Measurements from ENCODE around the gene MORC3.
"Not testable (repeated sequence)": the region's sequence is repeated elsewhere in the genome, so short reads cannot be mapped to it uniquely, and the experiment has no call there.

The MORC3 gene, protein sequence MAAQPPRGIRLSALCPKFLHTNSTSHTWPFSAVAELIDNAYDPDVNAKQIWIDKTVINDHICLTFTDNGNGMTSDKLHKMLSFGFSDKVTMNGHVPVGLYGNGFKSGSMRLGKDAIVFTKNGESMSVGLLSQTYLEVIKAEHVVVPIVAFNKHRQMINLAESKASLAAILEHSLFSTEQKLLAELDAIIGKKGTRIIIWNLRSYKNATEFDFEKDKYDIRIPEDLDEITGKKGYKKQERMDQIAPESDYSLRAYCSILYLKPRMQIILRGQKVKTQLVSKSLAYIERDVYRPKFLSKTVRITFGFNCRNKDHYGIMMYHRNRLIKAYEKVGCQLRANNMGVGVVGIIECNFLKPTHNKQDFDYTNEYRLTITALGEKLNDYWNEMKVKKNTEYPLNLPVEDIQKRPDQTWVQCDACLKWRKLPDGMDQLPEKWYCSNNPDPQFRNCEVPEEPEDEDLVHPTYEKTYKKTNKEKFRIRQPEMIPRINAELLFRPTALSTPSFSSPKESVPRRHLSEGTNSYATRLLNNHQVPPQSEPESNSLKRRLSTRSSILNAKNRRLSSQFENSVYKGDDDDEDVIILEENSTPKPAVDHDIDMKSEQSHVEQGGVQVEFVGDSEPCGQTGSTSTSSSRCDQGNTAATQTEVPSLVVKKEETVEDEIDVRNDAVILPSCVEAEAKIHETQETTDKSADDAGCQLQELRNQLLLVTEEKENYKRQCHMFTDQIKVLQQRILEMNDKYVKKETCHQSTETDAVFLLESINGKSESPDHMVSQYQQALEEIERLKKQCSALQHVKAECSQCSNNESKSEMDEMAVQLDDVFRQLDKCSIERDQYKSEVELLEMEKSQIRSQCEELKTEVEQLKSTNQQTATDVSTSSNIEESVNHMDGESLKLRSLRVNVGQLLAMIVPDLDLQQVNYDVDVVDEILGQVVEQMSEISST

DNA sequence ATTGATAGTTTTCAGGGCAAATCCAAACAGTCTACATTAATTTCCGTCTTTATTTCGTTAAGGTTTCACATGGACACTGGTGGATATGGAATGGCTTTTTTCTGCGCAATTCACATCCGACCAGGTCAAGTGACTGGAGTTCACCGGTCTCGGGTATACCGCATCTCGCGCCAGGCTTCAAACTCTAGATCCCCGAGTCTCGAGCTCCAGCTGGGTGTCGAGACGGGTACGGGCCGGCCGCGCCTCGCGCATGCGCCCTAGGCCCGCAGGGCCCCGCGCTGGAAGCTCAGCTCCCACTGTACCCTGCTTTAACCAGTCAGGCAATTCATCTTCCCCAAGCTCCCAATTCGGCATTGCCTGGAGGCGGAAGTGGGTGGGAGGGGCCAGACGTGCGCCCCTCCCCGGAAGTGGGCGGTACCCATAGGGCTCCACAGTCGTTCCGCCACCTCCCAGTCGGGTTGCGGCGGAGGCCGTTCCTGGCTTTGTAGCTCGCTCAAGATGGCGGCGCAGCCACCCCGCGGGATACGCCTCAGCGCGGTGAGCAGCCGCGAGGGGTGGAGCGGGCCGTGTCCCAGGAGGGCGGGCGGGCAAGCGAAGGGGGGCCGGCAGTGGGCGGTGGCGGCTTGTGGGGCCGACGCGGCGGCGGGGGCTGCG is at the start of gene MORC3:
Gene MORC3, plus strand, starts transcription at position 431 of the 654 bp plus-strand sequence. Its CDS starts 68 bp downstream, at position 499.
- peak; percentile 96 for DNase-seq (ENCODE audit: low spot score)

DNA sequence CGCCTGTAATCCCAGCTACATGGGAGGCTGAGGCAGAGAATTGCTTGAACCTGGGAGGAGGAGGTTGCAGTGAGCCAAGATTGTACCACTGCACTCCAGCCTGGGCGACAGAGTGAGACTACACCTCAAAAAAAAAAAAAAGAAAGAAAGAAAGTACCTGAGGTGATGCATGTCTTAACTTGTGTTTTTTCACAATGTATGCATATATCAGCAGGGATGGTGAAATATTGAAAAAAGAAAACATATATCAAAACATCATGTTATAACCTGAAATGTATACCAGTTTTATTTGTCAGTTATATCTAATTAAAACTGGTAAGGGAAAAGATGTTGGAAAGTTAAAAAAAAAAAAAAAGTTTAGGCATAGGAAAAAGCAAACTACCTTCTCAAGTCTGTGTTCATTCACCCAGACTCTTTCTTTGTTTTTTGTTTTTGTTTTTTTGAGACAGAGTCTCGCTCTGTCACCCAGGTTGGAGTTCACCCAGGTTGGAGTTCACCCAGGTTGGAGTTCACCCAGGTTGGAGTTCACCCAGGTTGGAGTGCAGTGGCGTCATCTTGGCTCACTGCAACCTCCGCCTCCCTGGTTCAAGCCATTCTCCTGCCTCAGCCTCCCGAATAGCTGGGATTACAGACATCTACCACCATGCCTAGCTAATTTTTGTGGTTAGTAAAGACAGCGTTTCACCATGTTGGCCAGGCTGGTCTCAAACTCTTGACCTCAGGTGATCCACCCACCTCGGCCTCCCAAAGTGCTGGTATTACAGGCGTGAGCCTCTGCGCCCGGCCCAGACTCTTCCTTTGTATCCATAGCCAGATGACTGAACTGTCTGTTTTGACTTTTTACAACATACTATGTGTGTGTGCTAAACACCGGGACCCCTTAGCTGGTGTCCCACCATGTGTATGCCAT is 49.0 kb upstream of the MORC3 start:
- not testable (repeated sequence) for DNase-seq (ENCODE audit: low spot score)

DNA sequence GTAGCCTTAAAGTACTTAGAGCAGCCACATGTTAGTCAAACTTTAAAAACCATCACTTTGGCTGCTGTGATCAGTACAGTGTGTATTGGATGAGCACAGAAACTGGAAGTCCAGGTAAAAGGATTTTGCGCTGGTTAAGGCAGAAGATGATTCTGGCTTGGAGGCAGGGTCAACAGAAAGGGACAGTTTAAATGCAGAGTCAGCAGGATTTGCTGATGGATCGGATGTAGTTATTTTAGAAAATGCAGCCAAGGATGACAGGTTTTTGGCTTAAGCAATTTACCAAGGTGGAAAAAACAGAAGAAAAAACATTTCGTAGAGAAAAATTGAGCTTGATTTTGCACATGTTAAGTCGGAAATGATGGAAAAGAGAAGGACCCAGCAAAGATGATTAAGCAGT is 45.9 kb upstream of the MORC3 start:
- no peak for DNase-seq (ENCODE audit: low spot score)

DNA sequence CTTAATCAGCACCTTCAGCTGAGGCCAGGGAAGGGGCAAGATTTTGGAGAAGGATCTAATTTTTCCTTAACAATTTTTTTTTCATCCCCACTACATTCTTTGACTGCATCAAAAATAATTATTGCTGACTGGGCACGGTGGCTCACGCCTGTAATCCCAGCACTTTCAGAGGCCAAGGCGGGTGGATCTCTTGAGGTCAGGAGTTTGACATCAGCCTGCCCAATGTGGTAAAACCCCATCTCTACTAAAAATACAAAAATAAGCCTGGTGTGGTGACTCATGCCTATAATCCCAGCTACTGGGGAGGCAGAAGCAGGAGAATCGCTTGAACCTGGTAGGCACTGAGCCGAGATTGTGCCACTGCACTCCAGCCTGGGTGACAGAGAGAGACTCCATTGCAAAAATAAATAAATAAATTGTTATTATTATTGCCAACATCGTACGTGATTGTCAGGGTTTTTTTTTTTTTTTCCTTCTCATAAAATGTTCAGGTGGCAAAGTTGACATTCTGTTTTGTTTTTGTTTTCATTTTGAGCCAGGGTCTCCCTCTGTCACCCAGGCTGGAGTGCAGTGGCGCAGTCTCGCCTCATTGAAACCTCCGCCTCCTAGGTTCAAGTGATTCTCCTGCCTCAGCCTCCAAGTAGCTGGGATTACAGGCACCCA is 37.3 kb upstream of the MORC3 start:
- no peak for DNase-seq (ENCODE audit: low spot score)

DNA sequence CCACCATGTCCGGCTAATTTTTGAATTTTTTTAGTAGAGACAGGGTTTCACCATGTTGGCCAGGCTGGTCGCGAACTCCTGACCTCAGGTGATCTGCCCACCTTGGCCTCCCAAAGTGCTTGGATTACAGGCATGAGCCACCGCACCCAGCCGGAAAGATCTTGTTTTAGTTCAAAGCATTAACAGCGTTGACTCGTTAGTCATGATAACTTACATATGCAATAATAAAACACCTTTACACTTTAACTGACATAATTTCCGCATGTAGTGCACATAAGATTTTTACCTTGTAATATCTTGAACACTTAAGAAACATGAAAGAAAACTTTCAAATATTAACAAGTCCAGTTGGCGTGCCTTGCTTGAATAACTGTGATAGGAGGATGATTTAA is 36.8 kb upstream of the MORC3 start:
- not testable (repeated sequence) for DNase-seq (ENCODE audit: low spot score)

DNA sequence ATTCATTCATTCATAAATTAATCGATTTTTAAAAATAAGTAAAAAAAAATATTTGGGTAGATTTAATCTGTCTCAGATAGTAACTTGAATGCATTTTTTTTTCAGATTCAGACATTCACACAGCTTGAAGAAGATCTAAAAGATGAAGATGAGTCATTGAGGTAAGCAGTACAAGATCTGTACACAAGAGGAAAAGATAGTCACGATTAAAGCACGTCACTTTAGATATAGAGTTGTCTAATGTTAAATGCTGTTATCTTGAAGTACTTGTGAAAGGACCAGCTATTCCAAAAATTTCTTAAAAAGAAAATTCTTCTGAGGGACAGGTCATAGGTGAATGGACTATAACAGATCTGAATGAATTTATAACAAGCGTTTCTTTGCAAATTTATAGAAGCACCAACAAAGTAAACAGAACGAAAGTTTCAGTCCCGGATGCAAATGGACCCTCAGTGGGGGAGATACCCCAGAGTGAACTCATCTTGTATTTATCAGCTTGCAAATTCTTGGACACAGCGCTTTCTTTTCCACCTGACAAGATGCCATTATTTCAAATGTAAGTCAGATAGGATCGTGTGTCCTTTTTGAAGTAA is 31.2 kb upstream of the MORC3 start:
- DNase-seq (ENCODE audit: low spot score): no peak

DNA sequence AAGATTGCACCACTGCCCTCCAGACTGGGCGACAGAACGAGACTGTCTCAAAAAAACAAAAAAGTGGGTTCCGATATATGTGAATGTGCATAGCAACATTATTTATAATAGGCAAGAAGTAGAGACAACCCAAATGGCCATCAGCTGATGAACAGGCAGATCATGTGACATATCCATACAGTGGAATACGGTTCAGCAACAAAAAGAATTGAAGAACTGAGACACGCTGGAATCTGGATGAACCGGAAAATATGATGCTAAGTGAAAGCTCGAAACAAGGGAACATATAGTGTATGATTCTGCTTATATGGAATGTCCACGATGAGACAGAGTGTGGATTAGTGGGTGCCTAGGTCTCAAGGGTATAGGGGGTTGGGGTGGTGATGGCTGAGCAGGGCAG is 28.5 kb upstream of the MORC3 start:
- DNase-seq (ENCODE audit: low spot score): no peak

DNA sequence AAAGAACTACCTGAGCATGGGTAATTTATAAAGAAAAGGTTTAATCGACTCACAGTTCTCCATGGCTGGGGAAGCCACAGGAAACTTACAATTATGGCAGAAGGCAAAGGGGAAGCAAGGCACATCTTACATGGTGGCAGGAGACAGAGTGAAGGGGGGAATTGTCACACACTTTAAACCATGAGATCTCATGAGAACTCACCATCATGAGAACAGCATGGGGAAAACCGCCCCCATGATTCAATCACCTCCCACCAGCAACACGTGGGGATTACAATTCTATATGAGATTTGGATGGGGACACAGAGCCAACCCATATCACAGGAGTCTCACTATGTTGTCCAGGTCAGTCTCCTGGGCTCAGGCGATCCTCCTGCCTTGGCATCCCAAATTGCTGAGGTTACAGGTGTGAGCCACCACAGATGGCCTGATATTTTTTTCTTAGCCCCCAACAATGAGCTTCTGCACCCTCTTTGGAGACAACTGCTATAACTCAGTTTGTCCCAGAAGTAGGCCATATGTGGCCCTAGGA is 22.5 kb upstream of the MORC3 start:
- DNase-seq (ENCODE audit: low spot score): no peak

DNA sequence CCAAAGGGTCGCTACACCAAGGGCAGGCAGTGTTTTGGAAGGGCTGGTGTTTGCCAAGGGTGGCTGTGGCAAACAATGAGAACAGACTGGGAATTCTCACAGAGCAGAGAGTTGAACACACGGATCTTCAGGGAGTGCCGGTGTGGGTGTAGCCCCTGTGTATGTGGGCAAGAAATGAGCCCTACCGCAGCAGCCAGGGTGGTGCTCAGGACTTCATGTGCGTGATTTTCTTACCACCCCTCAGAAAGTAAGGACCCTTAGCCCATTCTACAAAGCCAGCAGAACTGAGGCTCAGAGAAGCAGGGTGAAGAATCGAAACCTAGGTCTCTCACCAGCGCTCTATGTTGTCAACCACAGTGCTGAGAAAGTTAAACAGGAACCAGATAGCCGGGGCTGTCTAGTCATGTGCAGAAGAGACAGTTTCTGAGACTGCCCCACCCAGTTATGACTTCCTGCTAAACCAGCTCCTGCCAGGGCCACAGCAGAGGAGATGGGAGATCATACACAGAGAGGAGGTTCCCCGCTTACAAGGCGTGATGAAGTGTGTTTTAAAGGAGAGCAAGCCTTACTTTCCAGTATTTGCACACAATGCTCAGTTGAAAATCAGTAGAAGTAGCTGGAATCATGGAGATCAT is 21.9 kb upstream of the MORC3 start:
- peak; percentile 81 for DNase-seq (ENCODE audit: low spot score)

DNA sequence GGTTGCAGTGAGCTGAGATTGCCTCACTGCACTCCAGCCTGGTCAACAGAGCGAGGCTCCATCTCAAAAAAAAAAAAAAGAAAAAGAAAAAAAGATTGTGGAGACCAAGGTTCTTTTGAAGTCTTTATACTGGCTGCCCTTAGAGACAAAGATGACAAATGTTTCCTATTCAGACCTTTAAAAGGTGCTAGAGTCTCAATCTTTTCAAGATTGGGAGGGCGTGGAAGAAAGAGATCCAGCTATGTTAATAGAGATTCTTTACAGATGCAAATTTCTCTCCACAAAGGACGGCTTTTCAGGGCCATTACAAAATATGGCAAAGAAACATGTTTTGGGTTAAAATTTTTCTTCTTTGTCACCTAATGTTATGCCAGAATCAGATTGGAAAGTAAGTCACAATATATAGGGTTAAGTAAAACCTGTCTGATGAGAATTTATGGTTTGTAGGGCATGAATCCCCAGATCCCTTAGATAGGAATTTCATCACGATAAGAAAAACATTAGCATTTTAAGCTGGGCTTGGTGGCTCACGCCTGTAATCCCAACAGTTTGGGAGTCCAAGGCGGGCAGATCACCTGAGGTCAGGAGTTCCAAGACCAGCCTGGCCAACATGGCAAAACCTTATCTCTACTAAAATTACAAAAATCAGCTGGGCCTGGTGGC is 13.0 kb upstream of the MORC3 start:
- DNase-seq (ENCODE audit: low spot score): no peak

DNA sequence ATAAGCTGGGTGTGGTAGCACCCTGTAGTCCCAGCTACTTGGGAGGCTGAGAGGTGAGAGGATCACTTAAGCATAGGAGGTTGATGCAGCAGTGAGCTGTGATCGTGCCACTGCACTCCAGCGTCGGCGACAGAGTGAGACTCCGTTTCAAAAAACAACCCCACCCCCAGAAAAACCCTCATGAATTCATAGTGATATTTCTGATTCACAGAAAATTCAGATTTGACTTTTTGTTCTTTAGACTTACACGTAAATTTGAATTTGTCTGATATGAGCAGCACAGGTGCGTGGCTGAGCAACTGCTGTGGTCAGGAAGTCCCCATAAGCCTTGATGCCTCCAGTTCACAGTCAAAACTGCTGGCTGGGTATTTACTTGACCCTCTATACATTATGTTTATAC is 10.0 kb upstream of the MORC3 start:
- peak; percentile 22 for DNase-seq (ENCODE audit: low spot score)

DNA sequence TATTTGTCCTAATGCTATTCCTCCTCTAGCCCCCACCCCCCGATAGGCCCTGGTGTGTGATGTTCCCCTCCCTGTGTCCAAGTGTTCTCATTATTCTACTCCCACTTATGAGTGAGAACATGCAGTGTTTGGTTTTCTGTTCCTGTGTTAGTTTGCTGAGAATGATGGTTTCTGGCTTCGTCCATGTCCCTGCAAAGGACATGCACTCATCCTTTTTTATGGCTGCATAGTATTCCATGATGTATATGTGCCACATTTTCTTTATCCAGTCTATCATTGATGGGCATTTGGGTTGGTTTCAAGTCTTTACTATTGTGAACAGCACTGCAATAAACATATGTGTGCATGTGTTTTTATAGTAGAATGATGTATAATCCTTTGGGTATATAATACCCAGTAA is 6.6 kb upstream of the MORC3 start:
- not testable (repeated sequence) for DNase-seq (ENCODE audit: low spot score)

DNA sequence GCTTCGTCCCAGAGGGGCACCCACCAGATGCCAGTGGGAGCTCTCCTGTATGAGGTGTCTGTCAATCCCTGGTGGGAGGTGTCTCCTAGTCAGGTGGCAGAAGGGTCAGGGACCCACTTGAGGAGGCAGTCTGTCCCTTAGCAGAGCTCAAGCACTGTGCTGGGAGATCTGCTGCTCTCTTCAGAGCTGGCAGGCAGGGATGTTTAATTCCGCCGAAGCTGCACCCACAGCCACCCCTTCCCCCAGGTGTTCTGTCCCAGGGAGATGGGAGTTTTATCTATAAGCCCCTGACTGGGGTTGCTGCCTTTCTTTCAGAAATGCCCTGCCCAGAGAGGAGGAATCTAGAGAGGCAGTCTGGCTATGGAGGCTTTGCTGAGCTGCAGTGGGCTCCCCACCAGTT is 4.0 kb upstream of the MORC3 start:
- not testable (repeated sequence) for DNase-seq (ENCODE audit: low spot score)

DNA sequence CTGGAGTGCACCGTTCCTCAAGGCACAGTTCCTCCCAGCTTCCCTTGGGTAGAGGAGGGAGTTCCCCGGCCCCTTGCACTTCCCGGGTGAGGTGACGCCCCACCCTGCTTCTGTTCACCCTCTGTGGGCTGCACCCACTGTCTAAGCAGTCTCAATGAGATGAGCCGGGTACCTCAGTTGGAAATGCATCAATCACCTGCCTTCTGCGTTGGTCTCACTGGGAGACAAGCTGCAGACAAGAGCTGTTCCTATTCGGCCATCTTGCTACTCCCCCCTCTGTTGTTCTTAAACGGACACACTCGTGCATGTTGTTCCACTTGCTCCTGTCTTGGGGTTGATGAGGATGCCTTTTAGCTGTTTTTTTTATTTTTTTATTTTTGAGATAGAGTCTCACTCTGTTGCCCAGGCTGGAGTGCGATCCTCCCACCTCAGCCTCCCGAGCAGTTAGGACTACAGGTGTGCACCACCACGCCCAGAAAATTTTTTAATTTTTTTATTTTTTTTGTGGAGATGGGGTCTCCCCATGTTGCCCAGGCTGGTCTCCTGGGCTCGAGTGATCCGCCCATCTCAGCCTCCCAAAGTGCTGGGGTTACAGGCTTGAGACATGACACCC is 3.0 kb upstream of the MORC3 start:
- no peak for DNase-seq (ENCODE audit: low spot score)

DNA sequence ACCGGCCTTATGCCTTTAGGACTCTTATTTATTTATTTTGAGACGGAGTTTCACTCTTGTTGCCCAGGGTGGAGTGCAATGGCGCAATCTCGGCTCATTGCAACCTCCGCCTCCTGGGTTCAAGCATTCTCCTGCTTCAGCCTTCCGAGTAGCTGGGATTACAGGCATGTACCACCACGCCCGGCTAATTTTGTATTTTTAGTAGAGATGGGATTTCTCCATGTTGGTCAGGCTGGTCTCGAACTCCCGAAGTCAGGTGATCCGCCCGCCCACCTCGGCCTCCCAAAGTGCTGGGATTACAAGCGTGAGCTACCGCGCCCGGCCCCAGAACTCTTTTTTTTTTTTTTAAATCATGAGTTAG is 611 bp upstream of the MORC3 start:
- not testable (repeated sequence) for DNase-seq (ENCODE audit: low spot score)

DNA sequence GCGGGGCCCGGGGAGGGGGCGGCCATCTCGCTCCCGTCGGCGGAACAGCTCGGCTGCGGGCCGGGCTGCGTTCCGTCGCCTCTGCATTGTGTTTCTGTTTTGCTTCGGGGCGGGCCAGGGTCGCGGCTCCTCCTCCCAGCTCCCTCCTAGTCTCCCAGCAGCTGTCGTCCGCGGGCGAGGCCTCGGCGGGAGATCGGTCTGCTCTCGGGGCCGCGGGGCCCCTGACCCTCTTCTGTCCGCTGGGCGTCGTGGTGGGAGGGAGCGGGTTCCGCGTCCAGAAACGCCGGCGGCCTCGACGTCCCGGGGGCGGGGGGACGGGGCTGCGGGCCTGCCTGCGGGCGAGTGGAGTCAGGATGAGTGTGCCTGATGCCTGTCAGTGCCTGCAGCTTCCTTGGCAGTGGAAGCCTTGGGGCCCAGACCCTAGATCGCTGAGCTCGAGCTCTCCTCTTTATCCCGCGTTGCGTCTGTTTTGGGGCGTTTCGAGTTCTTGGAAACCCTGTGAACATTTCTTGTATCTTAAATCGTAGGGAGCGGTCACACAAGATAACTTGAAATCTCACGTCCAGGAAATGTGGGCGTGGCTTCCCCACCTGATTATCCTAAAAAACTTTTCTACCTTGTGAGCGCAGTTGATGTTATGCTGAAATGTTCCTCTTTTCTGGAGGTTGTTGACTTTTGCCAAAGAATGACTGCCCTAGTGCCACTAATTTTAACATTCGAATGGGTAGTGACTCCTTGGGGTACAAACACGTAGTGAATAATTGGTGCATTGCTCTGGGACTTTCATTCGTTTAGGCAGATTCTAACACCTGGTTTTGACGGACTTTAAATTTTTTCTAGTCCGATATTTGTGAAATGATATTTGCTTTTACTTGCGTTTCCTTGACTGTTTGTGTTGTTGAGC is 676 bp downstream of the MORC3 start:
- peak; percentile 21 for DNase-seq (ENCODE audit: low spot score)

DNA sequence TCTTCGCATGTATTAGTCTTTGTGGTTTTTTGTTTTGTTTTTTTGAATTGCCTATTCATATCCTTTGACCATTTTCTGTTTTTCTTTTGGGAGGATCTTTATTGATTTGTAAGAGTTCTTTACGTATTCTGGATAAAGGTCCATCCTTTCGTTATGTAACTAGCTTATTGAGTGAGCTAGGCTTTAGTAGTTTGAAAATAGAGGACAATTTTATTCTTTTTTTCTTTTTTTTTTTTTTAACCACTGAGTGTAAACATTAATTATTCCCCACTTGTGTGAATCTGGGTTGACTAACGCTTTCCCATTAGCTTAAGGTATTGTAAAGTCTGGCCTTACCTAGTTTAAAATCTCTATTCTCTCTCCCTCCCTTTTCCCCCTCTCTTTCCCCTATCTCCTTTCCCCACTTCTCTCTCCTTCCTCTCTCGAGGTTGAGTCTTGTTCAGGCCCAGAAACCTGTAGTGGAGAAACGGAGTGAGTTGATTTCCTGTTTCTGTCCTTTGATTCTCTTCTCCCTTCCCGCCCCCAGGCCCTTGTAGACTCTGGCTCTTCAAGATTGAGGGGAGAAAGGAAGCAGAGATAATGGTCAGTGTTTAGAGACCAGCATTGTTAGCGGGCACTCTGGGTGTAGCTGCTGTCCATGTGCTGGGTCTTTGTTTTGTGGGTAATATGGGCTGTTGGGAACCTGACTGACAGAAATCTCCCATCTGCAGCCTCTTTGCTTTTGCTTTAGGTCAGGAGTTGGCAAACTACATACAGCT is 1.5 kb downstream of the MORC3 start:
- DNase-seq (ENCODE audit: low spot score): no peak
